Sigmoid colon (tissue), 7 donors: Measurements from ENCODE around the gene PAPOLG. TPM values are rescaled to one million over a fixed set of nuclear protein-coding genes. Genes with fewer than 3 reads are reported as not detected.

ENCODE experiments used
- DNase-seq: peaks from one replicate; pipeline ENCODE4 v3.0.0-alpha.2; 2019
- H3K27ac ChIP-seq, 4 donors: fragments of 200-600 bp; sonication (generic); one replicate each; pipeline ENCODE4 v1.5.1; 2016 to 2019; ENCODE audit warnings: mild to moderate bottlenecking in 1 of 4
- H3K27me3 ChIP-seq, 3 donors: fragments of 200-600 bp; sonication (generic); one replicate each; pipeline ENCODE4 v1.5.1; 2019; ENCODE audit warnings: mild to moderate bottlenecking in 1 of 3
- H3K36me3 ChIP-seq, 4 donors: fragments of 200-600 bp; sonication (generic); one replicate each; pipeline ENCODE4 v1.5.1; 2016 to 2019
- H3K4me1 ChIP-seq, 4 donors: fragments of 200-600 bp; sonication (generic); one replicate each; pipeline ENCODE4 v1.5.1; 2017 to 2019
- H3K4me3 ChIP-seq, 4 donors: fragments of 200-600 bp; sonication (generic); one replicate each; pipeline ENCODE4 v1.5.1; 2017 to 2019; ENCODE audit warnings: mild to moderate bottlenecking in 2 of 4, moderate library complexity in 1 of 4
- H3K9me3 ChIP-seq, 4 donors: fragments of 200-600 bp in 3 of 4; sonication (generic) in 3 of 4; one replicate each; pipeline versions ENCODE4 v1.5.1 to v1.6.1; 2013 to 2019
- CTCF ChIP-seq, 4 experiments: fragments of 450-650 bp in 3 of 4; fragments of 200-600 bp in 1 of 4; IDR thresholded peaks; one replicate each; pipeline ENCODE4 v1.5.1; 2016 to 2019; ENCODE audit warnings: antibody characterized with exemption in 4 of 4, mild to moderate bottlenecking in 3 of 4, moderate library complexity in 2 of 4
- EP300 ChIP-seq, 4 donors: sonication (generic); formaldehyde crosslinking; IDR thresholded peaks; one replicate each; pipeline ENCODE4 v1.6.1; 2017; ENCODE audit warnings: antibody characterized with exemption in 4 of 4
- POLR2A ChIP-seq, 2 donors: fragments of 450-650 bp; IDR thresholded peaks; one replicate each; pipeline ENCODE4 v1.6.1; 2016; ENCODE audit warnings: antibody characterized with exemption in 2 of 2, mild to moderate bottlenecking in 2 of 2, moderate library complexity in 2 of 2
- POLR2AphosphoS5 ChIP-seq, 4 donors: sonication (generic); formaldehyde crosslinking; IDR thresholded peaks; one replicate each; pipeline ENCODE4 v1.6.1; 2017; ENCODE audit warnings: antibody characterized with exemption in 4 of 4
- WGBS, 2 donors: extraction: QIAGEN DNeasy Blood & Tissue Kit; methylation state at CpG; one replicate each; pipeline ENCODE4 v1.1.7; 2013; 5-methylcytosine and 5-hydroxymethylcytosine counted together
- intact Hi-C: fragments of 100-400 bp; cut with DNase I; formaldehyde crosslinking; loops from one replicate; pipeline ENCODE4 v1.15.1; 2023
- polyA plus RNA-seq, 3 donors: library from polyadenylated mRNA; stranded (reverse); fragments of 200-250 nt; gene quantifications; one replicate each; pipeline ENCODE4 v1.2.3, GENCODE V29; 2013
- total RNA-seq, 4 donors: library from RNA; depleted of rRNA; stranded (reverse); fragments of >200 nt; gene quantifications; one replicate each; pipeline ENCODE4 v1.1.0, GENCODE V29; 2016
- donor health status: healthy with polysubstance abuse.
- donor health status: Bipolar disorder and iron deficiency.
- donor health status: healthy.

PAPOLG gene
- total and polyA plus RNA-seq, 7 donors, result 3.6 to 16.1 (median 10.7) TPM

- H3K9me3 ChIP-seq, result no peaks in the 10 kb centered on the region
- H3K36me3 ChIP-seq, result no peaks in the 10 kb centered on the region
- H3K4me3 ChIP-seq, result no peak overlapping the region
- H3K27ac ChIP-seq, result no peak overlapping the region
- intact Hi-C loops, result no loop called here
- no peaks in the 10 kb centered on the region for H3K4me1 ChIP-seq
- no peak for TF ChIP-seq CTCF (IDR thresholded peaks at IDR 0.05)
- TF ChIP-seq EP300 (IDR thresholded peaks at IDR 0.05), result no peak
- TF ChIP-seq POLR2AphosphoS5 (IDR thresholded peaks at IDR 0.05), result no peak
- TF ChIP-seq POLR2A (IDR thresholded peaks at IDR 0.05), result no peak
- H3K27me3 ChIP-seq, result peaks cover 0 to 9% (median 0%) of the 10 kb centered on the region in 3 donors
- WGBS, 2 donors, result 82 to 91% methylated on average over 4 of the region's 4 CpGs
- DNase-seq, result no peak
Observed at GRCh38 chr2:60742419-60742818, 13.6 kb upstream of the PAPOLG start.

GRCh38 chr2:60745330-60745729, 10.7 kb upstream of the PAPOLG start:
- Histone ChIP-seq H3K4me1 (no peaks in the 10 kb centered on the region), H3K4me3 (no peak overlapping the region), H3K27ac (no peak overlapping the region), H3K36me3 (no peaks in the 10 kb centered on the region), H3K27me3 (no peaks in the 10 kb centered on the region), H3K9me3 (no peaks in the 10 kb centered on the region)
- TF ChIP-seq POLR2AphosphoS5 (IDR thresholded peaks at IDR 0.05) (no peak), POLR2A (IDR thresholded peaks at IDR 0.05) (no peak), CTCF (IDR thresholded peaks at IDR 0.05) (no peak), EP300 (IDR thresholded peaks at IDR 0.05) (no peak)
- WGBS, 2 donors, result 85 to 88% methylated on average over 5 of the region's 5 CpGs
- no peak for DNase-seq
- intact Hi-C loops, result no loop called here

- Histone ChIP-seq H3K27ac (no peak overlapping the region), H3K36me3 (no peaks in the 10 kb centered on the region), H3K4me3 (no peak overlapping the region), H3K9me3 (no peaks in the 10 kb centered on the region), H3K27me3 (no peaks in the 10 kb centered on the region), H3K4me1 (no peaks in the 10 kb centered on the region)
- intact Hi-C loops, result no loop called here
- DNase-seq, result no peak
- no peak for TF ChIP-seq POLR2A (IDR thresholded peaks at IDR 0.05)
- 58 to 86% methylated on average over 7 of the region's 7 CpGs for WGBS, 2 donors
Observed at GRCh38 chr2:60745761-60746160, 10.3 kb upstream of the PAPOLG start.

GRCh38 chr2:60746318-60746717, 9.8 kb upstream of the PAPOLG start:
- Histone ChIP-seq H3K4me3 (no peak overlapping the region), H3K27ac (no peak overlapping the region), H3K4me1 (no peaks in the 10 kb centered on the region), H3K27me3 (no peaks in the 10 kb centered on the region), H3K36me3 (no peaks in the 10 kb centered on the region), H3K9me3 (no peaks in the 10 kb centered on the region)
- DNase-seq, result no peak
- TF ChIP-seq CTCF (IDR thresholded peaks at IDR 0.05), result no peak
- no peak for TF ChIP-seq POLR2A (IDR thresholded peaks at IDR 0.05)
- no peak for TF ChIP-seq EP300 (IDR thresholded peaks at IDR 0.05)
- TF ChIP-seq POLR2AphosphoS5 (IDR thresholded peaks at IDR 0.05), result no peak
- 87 to 90% methylated on average over 8 of the region's 8 CpGs for WGBS, 2 donors
- intact Hi-C loops, result no loop called here

- Histone ChIP-seq H3K4me3 (no peak overlapping the region), H3K27ac (no peak overlapping the region), H3K27me3 (no peaks in the 10 kb centered on the region), H3K4me1 (peaks cover 0 to 14% (median 12%) of the 10 kb centered on the region in 4 donors), H3K9me3 (no peaks in the 10 kb centered on the region), H3K36me3 (peaks cover 7 to 46% (median 23%) of the 10 kb centered on the region in 4 donors)
- DNase-seq, result no peak
- 30 to 72% methylated on average over 1 of the region's 1 CpG for WGBS, 2 donors
- TF ChIP-seq EP300 (IDR thresholded peaks at IDR 0.05) (no peak), POLR2AphosphoS5 (IDR thresholded peaks at IDR 0.05) (no peak), POLR2A (IDR thresholded peaks at IDR 0.05) (no peak), CTCF (IDR thresholded peaks at IDR 0.05) (no peak)
- intact Hi-C loops, result no loop called here
Observed at GRCh38 chr2:60759654-60760053, 3.6 kb downstream of the PAPOLG start.
